HEK293T (cell line): ENCODE measurements around the gene DCX.

ENCODE experiments used
- ELF4 ChIP-seq: fragments of 450-650 bp; IDR thresholded peaks from 2 replicates; pipeline ENCODE4 v1.6.1; 2017; ENCODE audit warnings: antibody characterized with exemption
- FOXK2 ChIP-seq: fragments of 450-650 bp; IDR thresholded peaks from 2 replicates; pipeline ENCODE4 v1.6.1; 2016; ENCODE audit warnings: mild to moderate bottlenecking
- NFRKB ChIP-seq: fragments of 450-650 bp; IDR thresholded peaks from 2 replicates; pipeline ENCODE4 v1.6.1; 2016; ENCODE audit warnings: mild to moderate bottlenecking, moderate library complexity
- SP1 ChIP-seq: fragments of 450-650 bp; IDR thresholded peaks from 2 replicates; pipeline ENCODE4 v1.6.1; 2017
- SUZ12 ChIP-seq: fragments of 450-650 bp; IDR thresholded peaks from 2 replicates; pipeline ENCODE4 v1.6.1; 2016; ENCODE audit warnings: mild to moderate bottlenecking
- TARDBP ChIP-seq: fragments of 450-650 bp; IDR thresholded peaks from 2 replicates; pipeline ENCODE4 v1.6.1; 2016

GRCh38 chrX:111260451-111260850 is 151.5 kb downstream of the DCX start:
- TF ChIP-seq SP1 (no peak), NFRKB (no peak), ELF4 (no peak), SUZ12 (no peak), TARDBP (no peak), FOXK2 (no peak)
